ENCODE measurements around the gene AHRR.
A peak's percentile ranks its signal among the peaks of the same experiment; 100 is the strongest.

The AHRR gene

GRCh38 chr5:345404-346195, 24.1 kb downstream of the AHRR start:
- peaks cover 4% of the 10 kb centered on the region for H3K36me3 Mint-ChIP-seq
- H3K9me3 Mint-ChIP-seq: no peaks in the 10 kb centered on the region
- peaks cover 11% of the 10 kb centered on the region for H3K4me1 Mint-ChIP-seq
- no peak overlapping the region for H3K4me3 Mint-ChIP-seq
- H3K27ac Mint-ChIP-seq: no peak overlapping the region
- peaks cover 14% of the 10 kb centered on the region for H3K27me3 Mint-ChIP-seq

GRCh38 chr5:346229-346935, 24.9 kb downstream of the AHRR start:
- Mint-ChIP-seq H3K4me3 (peak overlapping the region; percentile 15), H3K27ac (peak overlapping the region; percentile 59), H3K4me1 (peaks cover 11% of the 10 kb centered on the region), H3K9me3 (no peaks in the 10 kb centered on the region), H3K36me3 (peaks cover 4% of the 10 kb centered on the region), H3K27me3 (peaks cover 15% of the 10 kb centered on the region)

GRCh38 chr5:347712-348284, 26.3 kb downstream of the AHRR start:
- no peak overlapping the region for H3K4me3 Mint-ChIP-seq
- peaks cover 15% of the 10 kb centered on the region for H3K27me3 Mint-ChIP-seq

GRCh38 chr5:348726-349125, 27.2 kb downstream of the AHRR start:
- Mint-ChIP-seq H3K4me3 (no peak overlapping the region), H3K27ac (no peak overlapping the region), H3K9me3 (no peaks in the 10 kb centered on the region), H3K4me1 (peaks cover 5% of the 10 kb centered on the region), H3K36me3 (no peaks in the 10 kb centered on the region), H3K27me3 (peaks cover 15% of the 10 kb centered on the region)

More at GRCh38 chr5:347712-348284, 26.3 kb downstream of the AHRR start:
- H3K9me3 Mint-ChIP-seq: no peaks in the 10 kb centered on the region
- peaks cover 9% of the 10 kb centered on the region for H3K4me1 Mint-ChIP-seq
- peaks cover 1% of the 10 kb centered on the region for H3K36me3 Mint-ChIP-seq
- H3K27ac Mint-ChIP-seq: no peak overlapping the region

GRCh38 chr5:350355-350754, 28.8 kb downstream of the AHRR start:
- no peak overlapping the region for H3K4me3 Mint-ChIP-seq
- H3K36me3 Mint-ChIP-seq: no peaks in the 10 kb centered on the region
- H3K27me3 Mint-ChIP-seq: peaks cover 15% of the 10 kb centered on the region
- peaks cover 5% of the 10 kb centered on the region for H3K4me1 Mint-ChIP-seq
- H3K27ac Mint-ChIP-seq: no peak overlapping the region
- no peaks in the 10 kb centered on the region for H3K9me3 Mint-ChIP-seq

- H3K9me3 Mint-ChIP-seq: no peaks in the 10 kb centered on the region
- H3K36me3 Mint-ChIP-seq: peaks cover 1% of the 10 kb centered on the region
Measured at GRCh38 chr5:351084-351920, 29.8 kb downstream of the AHRR start.

GRCh38 chr5:351921-352245, 30.4 kb downstream of the AHRR start:
- Mint-ChIP-seq H3K27me3 (peaks cover 10% of the 10 kb centered on the region), H3K27ac (no peak overlapping the region), H3K9me3 (no peaks in the 10 kb centered on the region), H3K4me3 (no peak overlapping the region), H3K36me3 (peaks cover 1% of the 10 kb centered on the region), H3K4me1 (no peaks in the 10 kb centered on the region)

More at GRCh38 chr5:351084-351920, 29.8 kb downstream of the AHRR start:
- Mint-ChIP-seq H3K27ac (no peak overlapping the region), H3K27me3 (peaks cover 14% of the 10 kb centered on the region), H3K4me3 (no peak overlapping the region), H3K4me1 (peaks cover 4% of the 10 kb centered on the region)

GRCh38 chr5:352639-353611, 31.4 kb downstream of the AHRR start:
- H3K4me3 Mint-ChIP-seq: no peak overlapping the region
- H3K9me3 Mint-ChIP-seq: no peaks in the 10 kb centered on the region
- peak overlapping the region; percentile 46 for H3K27ac Mint-ChIP-seq

GRCh38 chr5:353612-354580, 32.4 kb downstream of the AHRR start:
- Mint-ChIP-seq H3K27ac (peak overlapping the region; percentile 46), H3K36me3 (peaks cover 1% of the 10 kb centered on the region), H3K27me3 (peaks cover 4% of the 10 kb centered on the region), H3K4me1 (no peaks in the 10 kb centered on the region), H3K9me3 (no peaks in the 10 kb centered on the region), H3K4me3 (no peak overlapping the region)

More at GRCh38 chr5:352639-353611, 31.4 kb downstream of the AHRR start:
- H3K4me1 Mint-ChIP-seq: no peaks in the 10 kb centered on the region
- peaks cover 6% of the 10 kb centered on the region for H3K27me3 Mint-ChIP-seq
- H3K36me3 Mint-ChIP-seq: peaks cover 1% of the 10 kb centered on the region

GRCh38 chr5:354581-355378, 33.3 kb downstream of the AHRR start:
- Mint-ChIP-seq H3K4me3 (no peak overlapping the region), H3K9me3 (no peaks in the 10 kb centered on the region), H3K27me3 (peaks cover 4% of the 10 kb centered on the region), H3K36me3 (peaks cover 4% of the 10 kb centered on the region), H3K27ac (no peak overlapping the region), H3K4me1 (no peaks in the 10 kb centered on the region)

- no peak overlapping the region for H3K27ac Mint-ChIP-seq
- no peak overlapping the region for H3K4me3 Mint-ChIP-seq
- peaks cover 4% of the 10 kb centered on the region for H3K36me3 Mint-ChIP-seq
- no peaks in the 10 kb centered on the region for H3K4me1 Mint-ChIP-seq
- H3K9me3 Mint-ChIP-seq: no peaks in the 10 kb centered on the region
- H3K27me3 Mint-ChIP-seq: peaks cover 1% of the 10 kb centered on the region
Measured at GRCh38 chr5:355379-355935, 33.9 kb downstream of the AHRR start.

- H3K36me3 Mint-ChIP-seq: peaks cover 6% of the 10 kb centered on the region
- H3K4me3 Mint-ChIP-seq: no peak overlapping the region
- H3K9me3 Mint-ChIP-seq: no peaks in the 10 kb centered on the region
- no peak overlapping the region for H3K27ac Mint-ChIP-seq
- H3K27me3 Mint-ChIP-seq: peaks cover 1% of the 10 kb centered on the region
- no peaks in the 10 kb centered on the region for H3K4me1 Mint-ChIP-seq
Measured at GRCh38 chr5:355958-356357, 34.4 kb downstream of the AHRR start.

Data from activated naive CD4-positive, alpha-beta T cell treated with anti-CD3 and anti-CD28 coated beads, Interleukin-2, amount 50 U/mL, for 24 hours (primary cell).